Suppressor macrophage treated with lipopolysaccharide for 1 hour (primary cell): ENCODE data around the gene DCAF10.
"Not testable (repeated sequence)": the region's sequence is repeated elsewhere in the genome, so short reads cannot be mapped to it uniquely, and the experiment has no call there.

Source experiments
- DNase-seq, 3 donors: peaks; one replicate each; pipeline ENCODE4 v3.0.0-alpha.2; 2020 to 2022

Gene DCAF10

GRCh38 chr9:37792122-37792521 lies 8.5 kb upstream of the DCAF10 start:
- no peak for DNase-seq

- no peak for DNase-seq
Observed at GRCh38 chr9:37796232-37796631, 4.4 kb upstream of the DCAF10 start.

DNA sequence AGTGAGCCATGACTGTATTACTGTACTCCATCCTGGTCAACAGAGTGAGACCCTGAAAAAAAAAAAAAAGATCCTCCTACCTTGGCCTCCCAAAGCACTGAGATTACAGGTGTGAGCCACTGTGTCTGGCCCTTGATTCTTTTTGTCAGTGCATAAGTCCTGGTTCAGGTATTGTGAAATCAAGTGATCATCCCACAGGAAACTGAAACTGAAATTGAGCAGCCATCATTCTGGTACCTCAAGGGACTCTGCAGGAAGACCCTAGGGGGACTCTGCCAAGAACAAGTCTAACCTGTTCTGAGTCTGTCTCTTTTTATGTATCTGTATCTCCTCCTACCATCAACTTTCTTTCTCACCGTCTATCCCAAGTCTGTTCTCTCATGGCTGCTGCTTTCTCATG lies 1.9 kb upstream of the DCAF10 start:
- no peak for DNase-seq

DNA sequence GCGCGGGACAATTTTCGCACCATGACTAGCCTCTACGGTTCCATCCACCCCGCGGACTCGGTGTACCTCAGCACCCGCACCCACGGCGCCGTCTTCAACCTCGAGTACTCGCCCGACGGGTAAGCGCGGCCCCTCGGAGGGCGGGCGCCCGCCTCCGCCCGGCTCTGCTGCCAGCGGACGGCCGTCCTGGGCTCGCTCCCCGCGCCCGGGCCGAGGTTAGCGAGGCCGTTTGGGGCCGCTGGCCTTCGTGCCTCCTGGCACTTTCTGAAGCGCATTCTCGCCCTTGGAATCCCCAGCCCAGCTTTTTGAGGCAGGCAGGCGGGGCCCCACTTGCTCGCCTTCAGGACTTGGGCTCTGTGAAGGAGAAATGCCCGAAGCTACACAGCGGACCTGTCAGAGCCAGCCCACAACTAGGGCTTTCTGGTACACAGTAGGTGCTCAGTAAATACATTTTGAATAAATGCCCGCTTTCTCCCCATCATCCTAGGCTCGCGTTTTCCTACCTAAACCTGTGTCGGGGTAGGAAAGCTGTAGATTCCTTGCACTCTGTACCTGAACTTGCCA lies 772 bp downstream of the DCAF10 start:
- peak; percentile 55 to 86 (median 66) for DNase-seq

DNA sequence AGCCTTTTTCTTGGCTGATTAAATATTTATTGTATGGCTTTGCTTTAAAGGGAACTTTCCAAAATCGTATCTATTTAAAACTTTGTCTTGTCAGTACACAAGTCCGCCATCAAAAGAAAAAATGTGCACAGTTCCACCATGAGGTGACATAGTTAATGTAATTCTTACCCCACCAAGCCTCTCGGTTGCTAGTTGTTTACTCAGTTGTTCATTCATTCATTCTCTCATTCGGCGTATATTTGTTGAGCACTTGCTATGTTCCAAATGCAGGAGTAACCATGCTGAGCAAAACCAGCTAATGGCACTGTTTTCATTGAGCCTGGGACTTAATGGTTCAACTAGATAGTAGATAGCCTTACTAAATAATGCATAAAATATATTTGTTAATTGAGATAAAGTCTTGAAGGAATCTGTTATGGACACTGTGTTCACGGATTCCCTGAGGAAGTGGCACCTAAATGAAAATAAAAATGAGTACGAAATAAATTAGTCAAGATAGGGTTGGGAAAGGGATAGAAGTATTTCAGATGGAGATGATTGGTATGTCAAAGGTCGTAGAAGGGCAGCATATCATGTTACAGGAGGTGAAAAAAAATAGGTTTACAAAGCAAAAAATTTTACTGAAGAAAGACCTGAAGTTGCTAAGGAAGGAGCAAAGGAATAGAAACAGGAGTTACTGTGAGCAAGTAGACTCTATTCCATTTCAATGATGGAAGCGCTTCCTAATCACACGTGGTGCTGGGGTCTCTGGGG lies 1.5 kb downstream of the DCAF10 start:
- DNase-seq = no peak

DNA sequence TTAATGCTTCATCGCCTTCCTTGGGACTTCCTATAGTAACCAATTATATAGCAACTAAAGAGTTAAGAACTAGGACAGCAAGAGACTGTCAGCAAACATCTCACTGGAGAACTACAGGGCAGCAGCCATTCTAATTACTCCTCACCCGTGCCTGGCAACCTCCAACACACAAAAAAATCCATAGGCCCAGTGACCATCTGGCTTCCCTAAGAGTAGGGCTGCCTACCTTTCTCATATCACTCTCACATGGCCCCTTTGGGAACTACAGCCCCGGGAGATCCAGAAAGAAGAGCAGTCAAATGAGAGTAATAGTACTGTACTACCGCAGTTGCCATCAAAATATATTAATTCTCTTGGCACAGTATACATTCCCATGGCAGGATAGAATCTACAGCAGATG lies 5.7 kb downstream of the DCAF10 start:
- DNase-seq = no peak

DNA sequence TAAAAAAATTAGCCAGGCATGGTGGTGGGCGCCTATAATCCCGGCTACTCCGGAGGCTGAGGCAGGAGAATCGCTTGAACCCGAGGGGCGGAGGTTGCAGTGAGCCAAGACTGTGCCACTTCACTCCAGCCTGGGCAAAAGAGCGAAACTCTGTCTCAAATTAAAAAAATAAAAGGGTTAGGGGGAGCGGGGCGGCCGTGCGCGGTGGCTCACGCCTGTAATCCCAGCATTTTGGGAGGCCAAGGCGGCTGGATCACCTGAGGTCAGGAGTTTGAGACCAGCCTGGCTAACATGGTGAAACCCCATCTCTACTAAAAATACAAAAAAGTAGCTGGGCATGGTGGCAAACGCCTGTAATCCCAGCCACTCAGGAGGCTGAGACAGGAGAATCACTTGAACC lies 9.1 kb downstream of the DCAF10 start:
- not testable (repeated sequence) for DNase-seq

- no peak for DNase-seq
Observed at GRCh38 chr9:37811906-37812476, 11.4 kb downstream of the DCAF10 start.

GRCh38 chr9:37812773-37813379 lies 12.3 kb downstream of the DCAF10 start:
- DNase-seq = peak in 2 of 3 donors; percentile 38 to 51

DNA sequence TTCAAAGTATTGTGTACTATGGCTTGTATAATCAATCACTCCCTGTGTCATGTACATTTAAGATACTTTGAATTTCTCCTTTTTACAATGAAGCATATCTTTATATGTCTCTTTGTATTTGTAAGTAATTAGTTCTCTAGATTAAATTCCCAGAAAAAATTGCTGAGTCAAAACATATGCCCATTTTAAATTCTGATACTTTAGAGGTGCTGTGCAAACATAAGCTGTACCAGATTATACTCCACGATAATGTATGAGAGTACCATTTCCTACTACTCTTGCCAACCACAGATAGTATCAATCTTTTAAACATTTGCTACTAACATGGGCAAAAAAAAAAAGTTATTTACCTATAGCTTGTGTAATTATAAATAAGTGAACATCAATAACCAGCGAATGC lies 18.3 kb downstream of the DCAF10 start:
- DNase-seq = no peak

DNA sequence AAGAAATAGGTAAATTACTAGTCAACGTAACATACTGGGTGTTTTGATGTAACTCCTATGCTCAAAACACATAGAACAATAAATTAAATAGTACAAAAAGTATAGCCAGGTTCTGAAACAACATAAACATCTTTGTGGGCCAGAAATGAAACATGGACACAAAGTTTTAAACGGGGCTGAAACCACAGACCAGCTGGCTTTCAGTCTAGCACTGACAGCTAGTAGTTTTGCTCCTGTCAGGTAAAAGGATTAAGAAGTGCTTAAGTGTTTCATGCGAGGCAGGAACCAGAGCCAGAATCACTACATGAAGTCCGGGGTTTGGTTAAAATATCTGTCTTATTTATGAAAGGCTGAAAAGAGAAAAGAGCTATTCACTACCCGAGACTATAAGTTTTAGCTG lies 19.5 kb downstream of the DCAF10 start:
- DNase-seq = no peak

DNA sequence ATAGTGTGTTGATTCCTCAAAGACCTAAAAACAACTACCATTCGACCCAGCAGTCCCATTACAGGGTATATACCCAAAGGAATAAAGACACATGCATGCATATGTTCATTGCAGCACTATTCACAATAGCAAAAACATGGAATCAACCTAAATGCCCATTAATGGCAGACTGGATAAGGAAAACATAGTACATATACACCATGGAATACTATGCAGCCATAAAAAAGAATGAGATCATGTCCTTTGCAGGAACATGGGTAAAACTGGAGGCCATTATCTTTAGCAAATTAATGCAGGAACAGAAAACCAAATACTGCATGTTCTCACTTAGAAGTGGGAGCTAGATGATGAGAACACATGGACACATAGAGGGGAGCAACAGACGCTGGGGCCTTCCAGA lies 24.6 kb downstream of the DCAF10 start:
- DNase-seq = not testable (repeated sequence)

DNA sequence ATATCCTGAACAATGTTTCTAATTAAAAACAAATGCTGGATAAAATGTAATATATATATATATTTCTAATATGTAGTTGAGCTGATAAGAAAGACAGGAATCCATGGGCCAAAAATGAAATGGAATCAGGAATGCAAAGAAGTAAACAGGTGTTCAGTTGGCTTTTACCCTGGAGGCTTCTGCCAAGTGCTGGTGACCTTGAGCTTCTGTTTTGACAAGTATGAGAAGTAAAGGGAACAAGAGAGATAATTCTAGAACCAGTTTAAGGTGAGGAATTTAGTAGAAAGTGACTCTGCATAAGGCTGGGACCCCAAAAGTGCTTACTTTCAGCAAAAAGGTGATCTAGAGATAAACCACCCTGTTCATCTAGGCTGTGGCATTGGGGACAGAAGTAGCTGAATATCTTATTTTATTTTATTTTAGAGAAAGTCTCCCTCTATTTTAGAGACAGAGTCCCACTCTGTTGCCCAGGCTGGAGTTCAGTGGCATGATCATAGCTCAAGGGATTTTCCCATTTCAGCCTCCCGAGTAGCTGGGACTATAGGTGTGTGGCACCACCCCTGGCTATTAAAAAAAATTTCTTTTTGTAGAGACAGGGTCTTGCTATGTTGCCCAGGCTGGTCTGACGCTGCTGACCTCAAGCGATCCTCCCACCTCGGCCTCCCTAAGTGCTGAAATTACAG lies 27.0 kb downstream of the DCAF10 start:
- DNase-seq = no peak

DNA sequence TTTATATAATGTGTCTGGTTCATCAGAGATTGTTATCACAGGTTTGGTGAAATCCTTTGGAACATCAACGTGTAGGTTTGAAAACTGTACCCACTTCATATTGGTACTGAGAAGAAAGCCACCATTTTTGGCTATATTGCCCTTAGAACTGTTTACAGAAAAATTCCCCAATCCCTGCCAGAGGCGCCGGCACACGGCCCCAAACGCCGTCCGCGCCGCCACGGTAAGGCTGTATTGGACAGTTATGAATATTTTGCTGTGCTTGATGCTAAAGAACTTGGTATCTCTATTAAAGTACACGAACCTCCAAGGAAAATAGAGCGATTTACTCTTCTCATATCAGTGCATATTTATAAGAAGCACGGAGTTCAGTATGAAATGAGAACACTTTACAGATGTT lies 35.2 kb downstream of the DCAF10 start:
- no peak for DNase-seq

- no peak for DNase-seq
Observed at GRCh38 chr9:37836386-37836785, 35.8 kb downstream of the DCAF10 start.

DNA sequence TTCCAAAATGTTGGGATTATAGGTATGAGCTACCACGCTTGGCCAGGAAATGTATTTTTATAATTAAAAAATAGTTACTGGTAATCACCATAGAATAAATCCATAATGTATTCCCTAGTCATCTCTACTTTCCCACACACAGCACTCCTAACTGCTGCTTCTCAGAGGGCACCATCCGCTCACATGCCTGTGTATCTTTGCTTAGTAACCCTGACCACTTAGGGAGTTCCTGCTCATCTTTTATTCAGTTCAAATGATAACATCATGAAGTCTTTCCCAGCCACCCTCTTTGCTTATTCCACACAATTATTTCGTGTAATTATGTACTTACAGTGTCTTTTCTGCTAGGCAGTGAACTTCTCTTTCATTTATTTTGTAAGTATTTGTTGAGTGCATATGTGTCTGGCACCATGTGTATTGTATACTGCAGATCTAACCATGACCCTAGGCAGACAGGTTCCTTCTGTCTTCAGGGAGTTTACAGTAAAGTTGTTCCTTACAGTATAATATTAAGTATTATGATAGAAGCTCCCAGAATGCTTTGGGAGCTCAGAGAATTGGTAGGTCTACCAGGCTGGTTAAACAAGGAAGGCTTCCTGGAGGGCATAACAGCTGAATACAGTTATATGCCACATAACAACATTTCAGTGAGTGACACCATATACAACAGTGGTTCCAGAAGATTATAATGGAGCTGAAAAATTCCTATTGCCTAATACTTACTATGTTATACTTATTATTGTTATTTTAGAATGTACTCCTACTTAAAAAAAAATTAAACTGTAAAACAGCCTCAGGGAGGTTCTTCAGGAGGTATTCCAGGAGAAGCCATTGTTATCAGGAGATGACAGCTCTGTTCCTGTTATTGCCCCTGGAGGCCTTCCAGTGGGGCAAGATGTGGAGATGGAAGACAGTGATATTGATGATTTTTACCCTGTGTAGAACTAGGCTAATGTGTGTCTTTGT lies 39.2 kb downstream of the DCAF10 start:
- DNase-seq = no peak

GRCh38 chr9:37840560-37841194 lies 40.1 kb downstream of the DCAF10 start:
- peak; percentile 56 to 58 (median 57) for DNase-seq

GRCh38 chr9:37852222-37852621 lies 51.6 kb downstream of the DCAF10 start:
- DNase-seq = no peak

- DNase-seq = no peak
Observed at GRCh38 chr9:37856551-37856950, 56.0 kb downstream of the DCAF10 start.

GRCh38 chr9:37859043-37859442 lies 58.4 kb downstream of the DCAF10 start:
- peak in 1 of 3 donors; percentile 17 for DNase-seq

DNA sequence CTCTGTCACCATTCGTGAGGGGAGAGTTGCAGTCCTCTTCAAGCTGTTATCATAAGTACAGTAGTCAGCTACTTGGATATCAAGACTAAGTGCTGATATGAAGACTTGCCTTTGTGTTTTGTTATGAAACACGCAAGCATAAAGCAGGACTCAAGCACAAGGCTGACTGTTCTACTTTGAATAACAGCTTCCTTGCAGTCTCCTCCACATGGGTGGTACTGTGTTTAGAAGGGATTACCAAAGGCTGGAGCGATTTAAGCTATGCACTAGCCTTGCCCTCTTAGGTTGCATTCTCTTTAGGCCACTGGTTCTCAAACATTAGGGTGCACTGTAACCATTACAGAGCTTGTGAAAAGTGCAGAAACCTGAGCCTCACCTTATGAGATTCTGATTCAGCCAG lies 61.9 kb downstream of the DCAF10 start:
- DNase-seq = no peak
